K562 (cell line): ENCODE results near the gene SEPTIN1. TPM values are rescaled to one million over a fixed set of nuclear protein-coding genes. Genes with fewer than 3 reads are reported as not detected.

Experiments
- ATAC-seq: fragments of 200-7000 bp; cut with Tn5 transposase; 3 replicates; pipeline ENCODE4 v1.9.1; 2020; ENCODE audit warnings: moderate library complexity
- BruUV-seq: library from RNA; stranded (reverse); fragments of 400-500 nt; replicated peaks from 2 replicates; lab custom pipeline; 2021; lab: Mats Ljungman, UMichigan
- CTCF ChIA-PET: fragments of 300-600 bp; formaldehyde crosslinking; extraction: SDS; loops from one replicate; lab custom pipeline; 2021; ENCODE audit warnings: low intra/inter-chr PET ratio; lab: Yijun Ruan, JAX
- POLR2A ChIA-PET: fragments of 300-600, 350-650 bp; sonication (Branson Sonifier 250); formaldehyde crosslinking; extraction: SDS; loops from one replicate; lab custom pipeline; 2021; ENCODE audit warnings: antibody characterized with exemption, inconsistent platforms; lab: Yijun Ruan, JAX
- DNase-seq, 4 experiments: peaks; one replicate each; pipeline versions ENCODE4 v3.0.0 to v3.0.0-alpha.2; 2011 to 2018; ENCODE audit warnings: low spot score in 3 of 4, mixed read lengths in 3 of 4; ENCODE audit errors: extremely low read depth in 1 of 4
- FAIRE-seq: peaks from 2 replicates; lab custom pipeline; 2011; peaks lifted over from hg19 to GRCh38; lab: Jason Lieb, UNC
- H2AFZ ChIP-seq: 2 replicates; pipeline ENCODE4 v1.6.0; 2011; ENCODE audit warnings: low read depth, low read length, control low read depth, inconsistent platforms
- H3K27ac ChIP-seq: fragments of 200-600 bp; 3 replicates; pipeline ENCODE4 v1.8.0; 2011; ENCODE audit warnings: low read depth, mild to moderate bottlenecking, control low read depth, inconsistent platforms, low read length, moderate library complexity, mixed read lengths; ENCODE audit errors: extremely low read depth
- H3K27me3 ChIP-seq, 2 experiments: fragments of 300-600 bp in 1 of 2; 2 replicates in 1 of 2; 3 replicates in 1 of 2; pipeline versions ENCODE4 v1.6.0 to v1.8.0; 2011; ENCODE audit warnings: inconsistent platforms in 2 of 2, low read length in 2 of 2, mild to moderate bottlenecking in 1 of 2, mixed read lengths in 1 of 2, moderate library complexity in 1 of 2; ENCODE audit not compliant: control insufficient read depth in 2 of 2, insufficient read depth in 2 of 2
- H3K36me3 ChIP-seq: fragments of 300-600 bp; 3 replicates; pipeline ENCODE4 v1.8.0; 2011; ENCODE audit warnings: mild to moderate bottlenecking, low read length, inconsistent platforms; ENCODE audit not compliant: control insufficient read depth, insufficient read depth
- H3K4me1 ChIP-seq, 2 experiments: fragments of 200-600 bp in 1 of 2; replicated peaks in 1 of 2; 2 replicates in 1 of 2; 3 replicates in 1 of 2; pipeline versions ENCODE4 v1.5.1 to v1.8.0; 2011; ENCODE audit warnings: inconsistent platforms in 2 of 2, low read length in 2 of 2, mild to moderate bottlenecking in 1 of 2, mixed read lengths in 1 of 2, moderate library complexity in 1 of 2; ENCODE audit not compliant: control insufficient read depth in 2 of 2, insufficient read depth in 2 of 2
- H3K4me2 ChIP-seq: 2 replicates; pipeline ENCODE4 v1.6.1; 2011; ENCODE audit warnings: low read length, control low read depth, inconsistent platforms, mixed read lengths; ENCODE audit not compliant: insufficient read depth
- H3K4me3 ChIP-seq: fragments of 200-600 bp; sonication (generic), shearing (Covaris generic); 2 replicates; pipeline ENCODE4 v1.5.1; 2016; ENCODE audit warnings: control low read depth, inconsistent platforms
- H3K79me2 ChIP-seq: fragments of 200-600 bp; 3 replicates; pipeline ENCODE4 v1.8.0; 2011; ENCODE audit warnings: low read length, inconsistent platforms; ENCODE audit not compliant: control insufficient read depth, insufficient read depth
- H3K9ac ChIP-seq, 2 experiments: 2 replicates each; pipeline versions ENCODE4 v1.6.0 to v1.6.1; 2011; ENCODE audit warnings: low read depth in 2 of 2, low read length in 2 of 2, control low read depth in 1 of 2, inconsistent platforms in 1 of 2, mild to moderate bottlenecking in 1 of 2, mixed read lengths in 1 of 2; ENCODE audit not compliant: insufficient read depth in 1 of 2
- H3K9me1 ChIP-seq: one replicate; pipeline ENCODE4 v1.6.0; 2011; ENCODE audit warnings: inconsistent platforms, mild to moderate bottlenecking, low read length, moderate library complexity; ENCODE audit not compliant: control insufficient read depth, insufficient read depth
- H3K9me3 ChIP-seq: replicated peaks from 2 replicates; pipeline ENCODE4 v1.5.1; 2011; ENCODE audit warnings: low read depth, low read length, inconsistent platforms; ENCODE audit not compliant: control insufficient read depth, insufficient read depth
- H4K20me1 ChIP-seq: replicated peaks from 2 replicates; pipeline ENCODE4 v1.6.1; 2011; ENCODE audit warnings: low read length, inconsistent platforms, mixed read lengths; ENCODE audit not compliant: control insufficient read depth, insufficient read depth
- CREM ChIP-seq: IDR thresholded peaks from 2 replicates; pipeline ENCODE4 v1.6.1; 2014; ENCODE audit warnings: antibody characterized with exemption, low read depth
- DNMT1 ChIP-seq: fragments of 450-650 bp; IDR thresholded peaks from 2 replicates; pipeline ENCODE4 v1.6.1; 2016; ENCODE audit warnings: antibody characterized with exemption, mild to moderate bottlenecking
- E2F6 ChIP-seq, 2 experiments: IDR thresholded peaks; 2 replicates each; pipeline ENCODE4 v1.6.1; 2011; ENCODE audit warnings: borderline replicate concordance in 1 of 2, control low read depth in 1 of 2, low read depth in 1 of 2, low read length in 1 of 2, mild to moderate bottlenecking in 1 of 2, mixed read lengths in 1 of 2, moderate library complexity in 1 of 2; ENCODE audit not compliant: insufficient read depth in 1 of 2, insufficient read length in 1 of 2, poor library complexity in 1 of 2, severe bottlenecking in 1 of 2; ENCODE audit errors: extremely low read depth in 1 of 2
- FOXK2 ChIP-seq, 2 experiments: fragments of 450-650 bp; IDR thresholded peaks in 1 of 2; conservative IDR thresholded peaks in 1 of 2; 2 replicates each; pipeline ENCODE4 v1.6.1; 2016; ENCODE audit warnings: low read depth in 2 of 2, mild to moderate bottlenecking in 1 of 2
- FOXM1 ChIP-seq, 2 experiments: fragments of 450-650 bp in 1 of 2; sonication (generic) in 1 of 2; formaldehyde crosslinking in 1 of 2; IDR thresholded peaks; 2 replicates each; pipeline versions ENCODE4 v1.6.1 to v1.9.0; 2017 to 2022; ENCODE audit warnings: low read depth in 2 of 2, mild to moderate bottlenecking in 2 of 2, missing genetic modification reagents in 1 of 2, moderate library complexity in 1 of 2
- MAFF ChIP-seq: IDR thresholded peaks from 2 replicates; pipeline ENCODE4 v1.6.1; 2012; ENCODE audit warnings: low read length, improper control_type of control experiment
- NRF1 ChIP-seq, 2 experiments: fragments of 450-650 bp; IDR thresholded peaks in 1 of 2; conservative IDR thresholded peaks in 1 of 2; 2 replicates each; pipeline ENCODE4 v1.6.1; 2014; ENCODE audit warnings: mild to moderate bottlenecking in 2 of 2
- TEAD1 ChIP-seq, 2 experiments: fragments of 450-650 bp in 1 of 2; sonication (generic) in 1 of 2; formaldehyde crosslinking; IDR thresholded peaks; 2 replicates each; pipeline versions ENCODE4 v1.4.0 to v1.8.0; 2020 to 2022; ENCODE audit warnings: mild to moderate bottlenecking in 2 of 2, missing genetic modification reagents in 1 of 2
- ZNF583 ChIP-seq: fragments of 250-450 bp; sonication (Bioruptor Pico); IDR thresholded peaks from 2 replicates; pipeline ENCODE4 v1.4.0; 2020
- ZNF589 ChIP-seq: fragments of 200-800 bp; sonication (Bioruptor generic); IDR thresholded peaks from 2 replicates; pipeline ENCODE4 v1.6.1; 2016; ENCODE audit warnings: low read depth, missing genetic modification characterization, missing compliant biosample characterization
- WGBS: fragments of 100-300 bp; shearing (Covaris generic); methylation state at CpG from one replicate; pipeline ENCODE4 v1.1.6; 2016; ENCODE audit warnings: low coverage, mixed read lengths; ENCODE audit not compliant: insufficient coverage; ENCODE audit errors: missing lambda C conversion rate; 5-methylcytosine and 5-hydroxymethylcytosine counted together
- in situ Hi-C: fragments of 300-500 bp; cut with MboI; formaldehyde crosslinking; loops from 4 replicates; pipeline ENCODE4 v1.15.0; 2018; ENCODE audit warnings: inconsistent platforms, mixed read lengths
- intact Hi-C: fragments of 100-400 bp; cut with micrococcal nuclease; formaldehyde crosslinking; loops from 2 replicates; pipeline ENCODE4 v1.14.2; 2022
- polyA plus RNA-seq, 8 experiments: library from polyadenylated mRNA; depleted of rRNA in 4 of 8; stranded (reverse) in 5 of 8; unstranded in 3 of 8; fragments of >200 nt; fragmentation: Nextera tagmentation in 2 of 8; fragmentation: Illumina TruSeq in 1 of 8; extraction: Ambion mirVana in 2 of 8; extraction: Trizol in 1 of 8; gene quantifications; 2 replicates each; pipeline versions ENCODE4 v1.2.1 to v1.2.3, GENCODE V29; 2011 to 2014; ENCODE audit warnings: inconsistent platforms in 1 of 8, missing spikeins in 1 of 8
- total RNA-seq, 7 experiments: library from RNA; depleted of rRNA in 6 of 7; stranded (reverse); fragments of >200 nt in 6 of 7; fragmentation: Illumina TruSeq in 2 of 7; extraction: Trizol in 2 of 7; gene quantifications; 2 replicates each; pipeline versions ENCODE4 v1.2.1 to v1.2.3, GENCODE V29; 2011 to 2021; ENCODE audit warnings: low replicate concordance in 1 of 7
- TF ChIP-seq, protein P1 (sequence below): fragments of 250-450 bp; sonication (Bioruptor Pico); IDR thresholded peaks from 2 replicates; pipeline ENCODE4 v1.8.0; 2022; ENCODE audit warnings: moderate library complexity, mild to moderate bottlenecking, inconsistent platforms
- TF ChIP-seq, protein P2 (sequence below), 2 experiments: fragments of 450-650 bp; conservative IDR thresholded peaks; 2 replicates each; pipeline ENCODE4 v1.6.1; 2017; ENCODE audit warnings: mild to moderate bottlenecking in 2 of 2, moderate library complexity in 2 of 2

The SEPTIN1 gene
- total and polyA plus RNA-seq, 9 of the 15 experiments (the other 6 are each of a cell fraction or from before 2014, with no cell fraction given): 0.23 to 5.6 (median 1.7) TPM; not detected in 1

- TF ChIP-seq, protein P1, sequence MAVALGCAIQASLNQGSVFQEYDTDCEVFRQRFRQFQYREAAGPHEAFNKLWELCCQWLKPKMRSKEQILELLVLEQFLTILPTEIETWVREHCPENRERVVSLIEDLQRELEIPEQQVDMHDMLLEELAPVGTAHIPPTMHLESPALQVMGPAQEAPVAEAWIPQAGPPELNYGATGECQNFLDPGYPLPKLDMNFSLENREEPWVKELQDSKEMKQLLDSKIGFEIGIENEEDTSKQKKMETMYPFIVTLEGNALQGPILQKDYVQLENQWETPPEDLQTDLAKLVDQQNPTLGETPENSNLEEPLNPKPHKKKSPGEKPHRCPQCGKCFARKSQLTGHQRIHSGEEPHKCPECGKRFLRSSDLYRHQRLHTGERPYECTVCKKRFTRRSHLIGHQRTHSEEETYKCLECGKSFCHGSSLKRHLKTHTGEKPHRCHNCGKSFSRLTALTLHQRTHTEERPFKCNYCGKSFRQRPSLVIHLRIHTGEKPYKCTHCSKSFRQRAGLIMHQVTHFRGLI: no peak
- TF ChIP-seq ZNF589 (CRISPR knock-in tag): no peak
- no peak for TF ChIP-seq DNMT1
- TF ChIP-seq FOXM1 (IDR thresholded peaks at IDR 0.05; ENCODE audit: low read depth): no peak
- TF ChIP-seq FOXM1 (CRISPR knock-in tag; IDR thresholded peaks at IDR 0.05; ENCODE audit: low read depth): no peak
Observed at GRCh38 chr16:30379158-30379783, 3.1 kb downstream of the SEPTIN1 start (continued).

GRCh38 chr16:30378236-30379157 lies 3.9 kb downstream of the SEPTIN1 start:
- in situ Hi-C loops: no loop called here
- intact Hi-C loops: loop anchor here (10.0 kb wide), 1 partner anchor 314 kb away; the partner anchor contains the start of gene ALDOA
- TF ChIP-seq MAFF: no peak
- TF ChIP-seq E2F6 (IDR thresholded peaks at IDR 0.05; ENCODE audit: borderline replicate concordance in 1 of 2, extremely low read depth in 1 of 2, insufficient read depth in 1 of 2, insufficient read length in 1 of 2, low read depth in 1 of 2, low read length in 1 of 2, poor library complexity in 1 of 2, severe bottlenecking in 1 of 2): peak; percentile 45 to 53
- peak; percentile 13; the same call in 1 of the 2 replicates for TF ChIP-seq CREM
- TF ChIP-seq FOXK2 (conservative IDR thresholded peaks at IDR 0.05 in 1 of 2, IDR thresholded peaks at IDR 0.05 in 1 of 2; ENCODE audit: low read depth in 2 of 2): peak in 1 of 2 experiments; percentile 13; a peak in 1 of 4 replicates
- TF ChIP-seq NRF1 (conservative IDR thresholded peaks at IDR 0.05 in 1 of 2, IDR thresholded peaks at IDR 0.05 in 1 of 2): peak; percentile 77 to 78
- TF ChIP-seq TEAD1 (CRISPR knock-in tag; IDR thresholded peaks at IDR 0.05): peak in 1 of 2 experiments; percentile 73; a peak in 1 of 4 replicates
- TF ChIP-seq, protein P2, sequence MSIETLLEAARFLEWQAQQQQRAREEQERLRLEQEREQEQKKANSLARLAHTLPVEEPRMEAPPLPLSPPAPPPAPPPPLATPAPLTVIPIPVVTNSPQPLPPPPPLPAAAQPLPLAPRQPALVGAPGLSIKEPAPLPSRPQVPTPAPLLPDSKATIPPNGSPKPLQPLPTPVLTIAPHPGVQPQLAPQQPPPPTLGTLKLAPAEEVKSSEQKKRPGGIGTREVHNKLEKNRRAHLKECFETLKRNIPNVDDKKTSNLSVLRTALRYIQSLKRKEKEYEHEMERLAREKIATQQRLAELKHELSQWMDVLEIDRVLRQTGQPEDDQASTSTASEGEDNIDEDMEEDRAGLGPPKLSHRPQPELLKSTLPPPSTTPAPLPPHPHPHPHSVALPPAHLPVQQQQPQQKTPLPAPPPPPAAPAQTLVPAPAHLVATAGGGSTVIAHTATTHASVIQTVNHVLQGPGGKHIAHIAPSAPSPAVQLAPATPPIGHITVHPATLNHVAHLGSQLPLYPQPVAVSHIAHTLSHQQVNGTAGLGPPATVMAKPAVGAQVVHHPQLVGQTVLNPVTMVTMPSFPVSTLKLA (conservative IDR thresholded peaks at IDR 0.05): peak in 1 of 2 experiments; percentile 69; a peak in 2 of 4 replicates
- 0 out of 2 replicates have a peak, but pooled peaks have one; percentile 31 for TF ChIP-seq ZNF583 (CRISPR knock-in tag)

More at GRCh38 chr16:30378236-30379157, 3.9 kb downstream of the SEPTIN1 start:
- FAIRE-seq: peak; percentile 92
- H3K9me1 ChIP-seq: no peaks in the 10 kb centered on the region
- peaks cover 46 to 62% of the 10 kb centered on the region in 2 experiments for H3K4me1 ChIP-seq
- 0% methylated on average over 37 of the region's 67 CpGs for WGBS
- ChIA-PET POLR2A (interaction anchor here (0.6 to 2.3 kb wide), 6 partner anchors 13 to 518 kb away, joined by 3 to 6 read pairs (median 4); partner anchors contain the start of genes CD2BP2 and CTF1), CTCF (no interaction called here)
- H3K4me3 ChIP-seq: peak overlapping the region; percentile 55
- H3K27me3 ChIP-seq: no peaks in the 10 kb centered on the region
- ATAC-seq: peak; percentile 94
- peaks cover 16% of the 10 kb centered on the region for H3K79me2 ChIP-seq
- H3K9ac ChIP-seq: peak overlapping the region; percentile 70 to 95
- peaks cover 7% of the 10 kb centered on the region; the same call in 1 of the 3 replicates for H3K36me3 ChIP-seq
- H3K9me3 ChIP-seq: no peaks in the 10 kb centered on the region
- no TSS peak for BruUV-seq
- peak overlapping the region; percentile 92 for H3K27ac ChIP-seq
- peak; percentile 95 to 99 (median 96) for DNase-seq
- H4K20me1 ChIP-seq: no peaks in the 10 kb centered on the region
- peak overlapping the region; percentile 83 for H3K4me2 ChIP-seq
- H2AFZ ChIP-seq: peak overlapping the region; percentile 71
